SKM-1 (cell line): ENCODE data around the gene GAB2.
"Not testable (repeated sequence)": the region's sequence is repeated elsewhere in the genome, so short reads cannot be mapped to it uniquely, and the experiment has no call there.

Source experiments
- DNase-seq: peaks from one replicate; lab custom pipeline; 2025; ENCODE audit not compliant: unreplicated experiment; lab: John Stamatoyannopoulos, UW

Gene GAB2

GRCh38 chr11:78226684-78227680, 190.6 kb downstream of the GAB2 start:
- DNase-seq, result no peak

- no peak for DNase-seq
These were observed 192.7 kb downstream of the GAB2 start for GRCh38 chr11:78224906-78225420.

GRCh38 chr11:78224506-78224905, 193.1 kb downstream of the GAB2 start:
- no peak for DNase-seq

- no peak for DNase-seq
These were observed 194.2 kb downstream of the GAB2 start for GRCh38 chr11:78223320-78223954.

GRCh38 chr11:78222726-78223125, 194.9 kb downstream of the GAB2 start:
- DNase-seq, result not testable (repeated sequence)

GRCh38 chr11:78221396-78222315, 196.0 kb downstream of the GAB2 start:
- DNase-seq, result no peak

- DNase-seq, result no peak
These were observed 197.1 kb downstream of the GAB2 start for GRCh38 chr11:78220218-78221157.

- no peak for DNase-seq
These were observed 198.0 kb downstream of the GAB2 start for GRCh38 chr11:78219493-78220217.

- no peak for DNase-seq
These were observed 198.7 kb downstream of the GAB2 start for GRCh38 chr11:78218707-78219492.

- no peak for DNase-seq
These were observed 199.7 kb downstream of the GAB2 start for GRCh38 chr11:78217650-78218541.

- no peak for DNase-seq
These were observed 200.9 kb downstream of the GAB2 start for GRCh38 chr11:78216571-78217287.

- no peak for DNase-seq
These were observed 201.6 kb downstream of the GAB2 start for GRCh38 chr11:78216021-78216420.

GRCh38 chr11:78214331-78215194, 203.1 kb downstream of the GAB2 start:
- DNase-seq, result no peak

GRCh38 chr11:78213526-78214330, 203.9 kb downstream of the GAB2 start:
- DNase-seq, result no peak
